T-helper 17 cell (primary cell): ENCODE results near the gene COL13A1. TPM values are rescaled to one million over a fixed set of nuclear protein-coding genes. Genes with fewer than 3 reads are reported as not detected.

Experiments
- ATAC-seq: fragments of 150-1000 bp; cut with Tn5 transposase; 2 replicates; pipeline ENCODE4 v1.10.0; 2021; ENCODE audit warnings: mild to moderate bottlenecking, moderate library complexity
- DNase-seq, 3 donors: peaks; one replicate each; pipeline versions ENCODE4 v3.0.0 to v3.0.0-alpha.2; 2020 to 2021
- H3K9me3 ChIP-seq: one replicate; pipeline ENCODE4 v1.7.0; 2013; ENCODE audit warnings: low read length, mild to moderate bottlenecking; ENCODE audit not compliant: control insufficient read depth, poor library complexity, severe bottlenecking
- H3K27ac Mint-ChIP-seq: one replicate; pipeline ENCODE4 v1.8.0; 2022; ENCODE audit warnings: mild to moderate bottlenecking, moderate library complexity, mixed read lengths
- H3K27me3 Mint-ChIP-seq: one replicate; pipeline ENCODE4 v1.8.0; 2022; ENCODE audit warnings: mixed read lengths
- H3K36me3 Mint-ChIP-seq: one replicate; pipeline ENCODE4 v1.8.0; 2022; ENCODE audit warnings: low read depth, mixed read lengths
- H3K4me1 Mint-ChIP-seq: one replicate; pipeline ENCODE4 v1.8.0; 2022; ENCODE audit warnings: mild to moderate bottlenecking, mixed read lengths
- H3K4me3 Mint-ChIP-seq: one replicate; pipeline ENCODE4 v1.8.0; 2022; ENCODE audit warnings: mild to moderate bottlenecking, moderate library complexity, mixed read lengths
- total RNA-seq, 4 donors: library from RNA in 2 of 4; stranded (reverse) in 2 of 4; gene quantifications; one replicate each; pipeline ENCODE4 v1.2.3 and lab custom pipeline; 2022 to 2026

Gene COL13A1
- total RNA-seq, 2 donors from 2014 or later: not detected

DNA sequence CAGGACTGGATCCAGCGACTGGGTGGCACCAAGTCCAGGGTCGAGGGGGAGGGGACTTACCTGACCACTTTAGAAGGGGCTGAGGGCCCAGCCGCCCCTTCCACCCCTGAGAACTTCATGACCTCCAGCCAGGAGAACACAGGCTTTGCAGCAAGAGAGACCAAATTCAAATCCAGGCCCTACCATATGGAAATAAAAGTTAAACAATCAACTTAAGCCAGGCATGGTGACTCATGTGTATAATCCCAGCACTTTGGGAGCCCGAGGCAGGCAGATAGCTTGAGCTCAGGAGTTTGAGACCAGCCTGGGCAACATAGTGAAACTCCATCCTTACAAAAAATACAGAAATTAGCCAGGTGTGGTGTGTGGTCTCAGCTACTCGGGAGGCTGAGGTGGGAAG is 61.9 kb downstream of the COL13A1 start:
- Mint-ChIP-seq H3K27ac (no peak overlapping the region), H3K4me1 (no peaks in the 10 kb centered on the region), H3K27me3 (peaks cover 51% of the 10 kb centered on the region), H3K36me3 (no peaks in the 10 kb centered on the region), H3K4me3 (no peak overlapping the region)
- ATAC-seq (no peak), DNase-seq (no peak)
- no peaks in the 10 kb centered on the region for H3K9me3 ChIP-seq

DNA sequence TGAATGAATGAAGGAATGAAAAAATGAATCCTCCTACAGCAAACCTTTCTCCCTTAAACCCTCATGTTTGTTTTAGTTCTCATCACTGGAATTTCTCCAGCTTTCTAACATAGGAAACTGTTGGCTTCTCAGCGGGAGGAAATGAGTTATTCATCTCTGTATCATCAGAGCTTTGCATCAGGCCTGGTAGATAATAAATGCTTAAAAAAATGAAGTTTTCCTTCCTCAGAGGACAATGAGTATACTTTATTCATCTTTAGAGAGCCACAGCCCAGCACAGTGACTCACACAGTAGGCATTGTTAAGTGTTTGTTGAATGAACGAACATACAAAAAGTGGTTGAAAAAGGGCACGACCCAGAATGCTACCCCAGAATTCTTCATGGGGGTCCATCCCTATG is 62.6 kb downstream of the COL13A1 start:
- Mint-ChIP-seq H3K4me3 (no peak overlapping the region), H3K27ac (no peak overlapping the region), H3K36me3 (no peaks in the 10 kb centered on the region), H3K27me3 (peaks cover 57% of the 10 kb centered on the region), H3K4me1 (no peaks in the 10 kb centered on the region)
- no peak for DNase-seq
- ATAC-seq: no peak
- no peaks in the 10 kb centered on the region for H3K9me3 ChIP-seq

DNA sequence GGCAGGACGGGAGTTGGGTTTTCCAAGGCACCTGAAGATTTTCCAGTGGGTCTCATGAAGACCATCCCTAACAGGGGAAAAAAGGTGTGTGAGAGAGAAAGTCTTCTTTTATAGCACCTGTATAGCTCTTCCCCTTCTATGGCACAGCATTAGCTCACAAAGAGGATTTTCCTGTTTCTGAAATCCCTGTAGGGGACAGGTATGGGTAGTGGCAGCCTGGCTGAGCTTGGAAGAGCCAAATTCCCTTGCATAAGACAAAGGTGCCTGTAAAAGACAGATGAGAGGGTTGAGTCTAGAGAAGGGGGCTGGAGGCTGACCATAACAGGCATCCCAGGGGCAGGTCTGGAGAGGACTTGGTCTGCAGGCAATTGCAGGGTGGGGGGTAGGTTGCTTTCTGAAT is 63.7 kb downstream of the COL13A1 start:
- ATAC-seq: no peak
- peaks cover 56% of the 10 kb centered on the region for H3K27me3 Mint-ChIP-seq
- H3K27ac Mint-ChIP-seq: no peak overlapping the region

DNA sequence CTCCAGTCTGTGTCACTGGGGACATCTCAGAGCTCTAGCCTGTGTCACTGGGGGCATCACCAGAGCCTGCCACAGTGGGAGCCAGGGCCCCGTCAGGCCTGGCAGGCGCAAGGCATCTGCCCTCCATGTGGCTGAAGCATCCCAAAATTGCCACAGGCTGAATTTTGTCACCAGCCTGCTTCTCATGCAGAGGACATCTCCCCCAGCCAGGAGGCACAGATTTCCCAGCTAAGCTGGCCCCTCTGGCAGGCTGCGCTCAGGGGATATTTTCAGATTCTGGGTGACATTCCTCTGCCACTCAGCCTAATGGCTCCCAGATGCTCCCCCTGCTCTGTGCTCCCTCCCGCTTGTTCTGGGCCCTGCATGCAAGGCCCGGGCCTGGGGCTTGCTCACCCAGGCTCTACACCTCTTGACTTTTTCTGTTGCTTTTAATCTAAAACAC is 64.6 kb downstream of the COL13A1 start:
- no peaks in the 10 kb centered on the region for H3K9me3 ChIP-seq
- ATAC-seq: no peak
- no peaks in the 10 kb centered on the region for H3K4me1 Mint-ChIP-seq
- no peak for DNase-seq
- peaks cover 53% of the 10 kb centered on the region for H3K27me3 Mint-ChIP-seq
- no peaks in the 10 kb centered on the region for H3K36me3 Mint-ChIP-seq
- no peak overlapping the region for H3K27ac Mint-ChIP-seq
- no peak overlapping the region for H3K4me3 Mint-ChIP-seq

More for the DNA sequence above, 63.7 kb downstream of the COL13A1 start:
- Mint-ChIP-seq H3K4me1 (no peaks in the 10 kb centered on the region), H3K4me3 (no peak overlapping the region), H3K36me3 (no peaks in the 10 kb centered on the region)
- H3K9me3 ChIP-seq: no peaks in the 10 kb centered on the region
- no peak for DNase-seq

DNA sequence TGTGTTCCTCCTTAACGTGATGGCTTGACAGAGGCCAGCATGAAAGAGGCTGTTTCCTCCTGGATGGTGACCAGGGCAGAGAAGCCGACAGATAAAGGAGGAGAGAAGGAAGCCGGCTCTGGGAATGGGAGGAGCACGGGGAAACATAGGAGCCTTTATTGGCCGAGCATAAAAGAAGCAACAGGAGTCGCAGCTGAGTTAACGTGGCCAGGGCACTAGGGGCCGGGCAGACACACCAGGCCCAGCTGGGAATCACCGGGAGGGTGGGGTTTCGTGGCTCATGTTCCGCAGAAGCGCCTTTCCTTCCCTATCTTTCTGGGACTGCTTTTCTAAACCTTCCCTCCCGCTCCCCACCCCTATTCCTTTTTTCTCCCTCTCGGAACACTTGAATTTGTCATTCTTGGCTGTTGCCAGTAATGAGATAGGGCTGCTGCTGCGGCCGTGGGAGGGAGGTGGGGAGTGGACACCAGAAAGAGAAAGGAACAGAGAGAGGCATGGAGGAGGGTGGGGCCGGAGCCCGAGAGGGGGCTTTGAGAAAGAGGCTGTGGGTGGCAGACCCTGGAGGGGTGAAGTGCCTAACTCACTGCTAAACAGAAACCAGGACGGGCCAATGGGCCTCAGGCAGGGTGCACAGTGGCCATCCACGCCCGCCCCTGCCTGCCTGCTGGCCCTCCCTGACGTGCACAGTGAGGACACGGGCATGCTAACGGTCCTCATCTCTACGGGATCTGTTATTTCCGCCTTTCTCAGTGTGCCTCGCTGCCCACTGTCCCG is 65.2 kb downstream of the COL13A1 start:
- ATAC-seq: no peak
- no peaks in the 10 kb centered on the region for H3K4me1 Mint-ChIP-seq

DNA sequence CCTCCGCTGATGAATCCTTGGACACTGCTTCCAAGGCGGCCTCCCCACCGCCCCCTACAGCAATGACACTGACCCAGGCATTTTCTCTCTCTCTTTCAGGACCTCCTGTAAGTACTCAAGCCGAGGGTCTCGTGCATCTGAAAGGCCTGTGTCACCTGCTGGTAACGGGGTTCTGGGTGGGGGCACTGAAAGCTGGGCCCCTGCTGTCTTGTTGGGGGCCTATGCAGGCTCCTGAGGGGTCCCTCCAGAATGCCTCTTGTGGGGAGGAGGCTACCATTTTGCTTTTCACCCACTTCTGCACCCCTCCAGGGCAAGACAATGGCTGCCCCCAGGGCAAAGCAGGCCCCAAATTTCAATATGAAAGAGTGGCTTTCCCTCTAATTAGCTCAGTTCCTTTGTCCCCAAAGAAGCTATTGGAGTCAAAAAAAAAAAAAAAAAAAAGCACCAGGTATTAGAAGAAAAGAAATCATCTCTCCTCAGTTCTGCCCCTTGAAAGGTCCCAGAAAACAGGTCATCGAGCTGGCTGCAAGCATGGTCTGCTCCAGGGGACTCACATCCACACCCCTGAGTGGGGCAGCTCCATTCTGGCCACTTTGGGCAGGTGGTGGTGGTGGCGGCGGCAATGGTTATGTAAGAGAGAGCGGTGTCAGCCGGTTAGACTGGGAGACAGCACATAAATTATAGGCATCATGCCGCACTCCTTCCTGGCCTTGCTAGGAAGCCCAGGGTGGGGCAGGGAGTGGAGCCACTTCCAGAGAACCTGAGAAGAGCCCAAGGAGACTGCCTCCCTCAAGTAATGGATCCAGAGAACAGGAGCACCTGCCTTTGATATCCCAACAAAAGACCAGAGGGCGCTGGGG is 66.2 kb downstream of the COL13A1 start:
- Mint-ChIP-seq H3K27ac (no peak overlapping the region), H3K36me3 (no peaks in the 10 kb centered on the region), H3K4me3 (no peak overlapping the region), H3K27me3 (peaks cover 55% of the 10 kb centered on the region), H3K4me1 (no peaks in the 10 kb centered on the region)
- no peaks in the 10 kb centered on the region for H3K9me3 ChIP-seq
- DNase-seq (no peak), ATAC-seq (no peak)

More for the DNA sequence above, 65.2 kb downstream of the COL13A1 start:
- Mint-ChIP-seq H3K36me3 (no peaks in the 10 kb centered on the region), H3K4me3 (no peak overlapping the region), H3K27ac (no peak overlapping the region), H3K27me3 (peaks cover 53% of the 10 kb centered on the region)
- no peaks in the 10 kb centered on the region for H3K9me3 ChIP-seq
- DNase-seq: no peak

DNA sequence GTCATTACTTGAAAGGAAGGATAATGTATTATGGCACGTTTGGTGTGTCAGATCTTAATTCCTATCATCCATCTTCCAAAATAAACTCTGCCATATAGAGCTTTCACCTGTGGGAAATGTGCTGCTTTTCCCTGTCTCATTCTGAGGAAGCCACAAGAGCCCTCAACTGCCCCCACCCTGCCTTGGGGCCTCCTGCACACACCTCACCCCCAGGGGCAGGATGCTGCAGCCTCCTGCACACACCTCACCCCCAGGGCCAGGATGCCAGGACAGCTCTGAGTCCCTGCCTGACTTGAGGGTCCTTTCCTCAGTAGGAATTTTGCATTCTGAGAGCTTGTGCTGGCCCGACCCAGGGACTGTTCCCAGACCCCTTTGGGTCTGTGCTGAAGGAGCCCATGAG is 67.1 kb downstream of the COL13A1 start:
- H3K9me3 ChIP-seq: no peaks in the 10 kb centered on the region
- H3K4me3 Mint-ChIP-seq: no peak overlapping the region
- H3K4me1 Mint-ChIP-seq: no peaks in the 10 kb centered on the region
- DNase-seq (no peak), ATAC-seq (no peak)
- H3K27me3 Mint-ChIP-seq: peaks cover 47% of the 10 kb centered on the region
- no peak overlapping the region for H3K27ac Mint-ChIP-seq
- H3K36me3 Mint-ChIP-seq: no peaks in the 10 kb centered on the region

DNA sequence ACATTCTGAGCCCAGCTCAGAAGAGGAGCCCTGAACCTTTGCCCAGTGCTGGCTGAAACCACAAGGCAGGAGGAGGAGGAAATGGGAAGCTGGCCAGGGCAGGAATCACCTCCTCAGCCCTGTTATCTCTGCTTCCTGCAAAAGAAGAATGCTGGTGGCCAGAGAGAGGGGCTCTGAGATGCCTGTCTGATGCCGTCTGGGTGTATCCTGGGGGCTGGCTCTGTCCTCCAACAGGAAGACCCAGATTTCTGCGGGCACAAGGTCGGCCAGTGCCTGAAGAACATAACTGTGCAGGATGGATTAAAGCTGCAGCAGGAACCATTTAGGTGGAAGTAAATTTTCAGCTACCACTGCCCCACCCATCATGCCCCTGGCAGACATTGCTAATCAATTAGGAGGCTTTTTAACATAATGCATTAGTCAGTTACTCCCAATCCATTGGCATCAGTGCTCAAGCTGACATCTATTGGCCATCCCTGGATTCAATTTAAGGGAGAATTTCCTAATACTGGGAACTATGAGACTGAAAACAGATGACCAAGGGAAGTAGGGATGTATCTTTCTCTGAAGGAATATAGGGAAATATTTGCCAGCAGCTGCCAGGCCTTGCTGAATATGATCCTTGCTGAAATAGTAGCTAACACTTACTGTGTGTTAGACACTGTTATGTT is 67.7 kb downstream of the COL13A1 start:
- H3K4me1 Mint-ChIP-seq: no peaks in the 10 kb centered on the region
- H3K27ac Mint-ChIP-seq: no peak overlapping the region
- peaks cover 45% of the 10 kb centered on the region for H3K27me3 Mint-ChIP-seq
- DNase-seq: no peak
- no peak overlapping the region for H3K4me3 Mint-ChIP-seq
- no peaks in the 10 kb centered on the region for H3K9me3 ChIP-seq
- no peaks in the 10 kb centered on the region for H3K36me3 Mint-ChIP-seq
- ATAC-seq: no peak

DNA sequence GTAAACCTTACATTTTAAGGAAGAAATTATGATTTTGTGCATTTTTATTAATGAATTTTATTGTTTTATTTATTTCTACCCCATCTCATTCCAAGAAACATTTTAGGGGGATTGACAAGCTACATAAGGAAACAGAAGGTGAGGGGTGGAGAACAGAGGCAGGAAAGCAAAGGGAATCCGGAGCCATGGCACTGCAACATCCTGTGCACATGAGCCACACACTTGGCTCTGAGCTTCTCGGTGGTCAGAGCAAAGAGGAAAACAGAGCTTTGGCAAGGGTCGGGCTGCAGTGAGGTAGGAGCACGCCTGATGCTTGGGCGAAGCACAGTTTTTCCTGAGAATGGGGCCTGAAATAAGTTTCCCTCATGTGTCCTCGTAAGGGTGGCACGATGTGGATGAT is 68.9 kb downstream of the COL13A1 start:
- no peak overlapping the region for H3K27ac Mint-ChIP-seq
- ATAC-seq (no peak), DNase-seq (no peak)
- no peak overlapping the region for H3K4me3 Mint-ChIP-seq
- H3K36me3 Mint-ChIP-seq: no peaks in the 10 kb centered on the region
- no peaks in the 10 kb centered on the region for H3K9me3 ChIP-seq
- no peaks in the 10 kb centered on the region for H3K4me1 Mint-ChIP-seq
- H3K27me3 Mint-ChIP-seq: peaks cover 33% of the 10 kb centered on the region

DNA sequence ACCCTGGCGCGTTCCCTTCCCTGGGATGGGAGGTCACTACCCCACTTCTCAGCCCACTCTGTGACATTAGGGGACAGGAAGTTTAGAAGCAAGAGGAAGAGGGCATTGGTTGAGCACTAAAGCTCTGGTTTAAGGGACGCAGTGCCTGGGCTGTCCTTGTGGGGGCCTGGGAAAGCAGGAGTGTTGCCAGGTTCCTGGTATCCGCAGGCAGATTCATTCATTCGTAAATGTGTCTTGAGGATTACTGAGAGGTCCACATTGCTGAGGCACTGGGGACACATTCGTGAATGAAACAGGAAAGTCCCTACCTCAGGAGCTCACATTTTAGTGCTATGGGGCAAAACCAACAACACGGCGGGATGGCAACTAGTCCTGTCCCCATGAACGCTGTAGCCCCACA is 69.4 kb downstream of the COL13A1 start:
- ATAC-seq: no peak
- Mint-ChIP-seq H3K27ac (no peak overlapping the region), H3K27me3 (peaks cover 33% of the 10 kb centered on the region)

DNA sequence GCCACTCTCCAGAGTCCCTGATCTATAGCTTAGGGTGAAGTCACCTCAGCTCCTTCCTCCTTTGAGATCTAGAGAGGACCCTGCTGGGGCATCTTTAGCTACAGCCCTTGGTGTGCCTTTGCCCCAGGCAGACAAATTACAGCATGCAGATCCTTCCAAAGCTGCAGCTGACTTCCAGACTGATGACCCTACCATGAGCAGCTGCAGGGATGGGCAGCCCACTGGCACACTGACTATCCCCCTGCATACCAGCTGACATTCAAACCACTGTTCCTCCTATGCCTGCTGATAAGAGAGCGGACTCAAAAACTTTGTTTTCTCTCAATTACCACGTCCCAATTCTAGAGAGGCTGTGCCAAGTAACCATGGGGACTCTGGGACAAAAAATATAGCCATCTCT is 70.6 kb downstream of the COL13A1 start:
- ATAC-seq (no peak), DNase-seq (no peak)
- Mint-ChIP-seq H3K27me3 (peaks cover 25% of the 10 kb centered on the region), H3K27ac (no peak overlapping the region), H3K4me1 (no peaks in the 10 kb centered on the region), H3K4me3 (no peak overlapping the region), H3K36me3 (no peaks in the 10 kb centered on the region)
- no peaks in the 10 kb centered on the region for H3K9me3 ChIP-seq

More for the DNA sequence above, 69.4 kb downstream of the COL13A1 start:
- no peaks in the 10 kb centered on the region for H3K9me3 ChIP-seq
- Mint-ChIP-seq H3K4me1 (no peaks in the 10 kb centered on the region), H3K4me3 (no peak overlapping the region), H3K36me3 (no peaks in the 10 kb centered on the region)
- DNase-seq: no peak

DNA sequence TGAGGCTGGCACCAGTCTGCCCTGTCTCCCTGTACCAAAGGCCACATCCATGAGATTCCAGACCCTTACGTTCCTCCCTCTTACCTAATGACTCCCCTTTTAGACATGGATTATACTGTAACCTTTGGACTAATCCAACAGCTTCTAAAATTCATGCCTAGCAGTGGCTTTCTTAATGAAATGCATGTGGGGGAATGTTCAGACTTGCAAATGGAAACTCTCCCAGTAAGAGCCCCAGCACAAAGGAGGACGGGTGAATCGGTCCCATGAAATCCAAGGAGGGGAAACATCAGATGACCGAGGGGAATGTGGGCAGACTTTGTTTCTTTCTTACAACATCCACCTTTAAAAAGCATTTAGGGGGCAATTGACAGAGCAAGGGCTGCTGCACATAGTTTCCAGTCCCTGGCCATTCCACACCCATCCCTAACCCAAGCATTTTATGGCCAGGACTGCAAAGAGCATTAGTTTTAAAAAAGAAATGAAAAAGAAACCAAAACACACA is 71.5 kb downstream of the COL13A1 start:
- no peak for DNase-seq
- H3K36me3 Mint-ChIP-seq: no peaks in the 10 kb centered on the region
- H3K9me3 ChIP-seq: no peaks in the 10 kb centered on the region
- H3K4me3 Mint-ChIP-seq: no peak overlapping the region
- ATAC-seq: no peak
- H3K27me3 Mint-ChIP-seq: peaks cover 29% of the 10 kb centered on the region
- no peak overlapping the region for H3K27ac Mint-ChIP-seq
- no peaks in the 10 kb centered on the region for H3K4me1 Mint-ChIP-seq

DNA sequence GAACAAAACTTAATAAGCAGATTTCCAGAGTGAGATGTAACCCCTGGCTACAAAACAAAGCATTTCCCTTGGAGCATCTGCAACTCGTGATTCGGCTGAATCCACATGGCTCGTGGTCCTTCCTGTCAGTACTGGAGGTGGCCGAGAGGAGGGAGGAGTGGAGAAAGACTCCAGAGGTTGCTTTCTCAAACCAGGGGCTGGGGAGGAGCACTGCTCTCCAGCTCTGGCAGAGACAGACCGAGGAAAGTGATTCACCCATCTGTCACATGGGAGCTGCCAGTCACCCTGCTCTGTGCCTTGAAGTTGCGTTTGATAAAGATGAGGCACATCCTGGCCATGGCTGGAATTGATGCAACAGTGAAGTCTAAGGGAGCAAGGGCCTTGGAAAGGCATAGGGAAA is 72.7 kb downstream of the COL13A1 start:
- ATAC-seq: no peak
- no peak for DNase-seq
- Mint-ChIP-seq H3K4me1 (no peaks in the 10 kb centered on the region), H3K27ac (no peak overlapping the region), H3K36me3 (no peaks in the 10 kb centered on the region), H3K4me3 (no peak overlapping the region), H3K27me3 (peaks cover 33% of the 10 kb centered on the region)
- no peaks in the 10 kb centered on the region for H3K9me3 ChIP-seq
